Measurements from ENCODE around the gene PLCE1.

PLCE1 gene

DNA sequence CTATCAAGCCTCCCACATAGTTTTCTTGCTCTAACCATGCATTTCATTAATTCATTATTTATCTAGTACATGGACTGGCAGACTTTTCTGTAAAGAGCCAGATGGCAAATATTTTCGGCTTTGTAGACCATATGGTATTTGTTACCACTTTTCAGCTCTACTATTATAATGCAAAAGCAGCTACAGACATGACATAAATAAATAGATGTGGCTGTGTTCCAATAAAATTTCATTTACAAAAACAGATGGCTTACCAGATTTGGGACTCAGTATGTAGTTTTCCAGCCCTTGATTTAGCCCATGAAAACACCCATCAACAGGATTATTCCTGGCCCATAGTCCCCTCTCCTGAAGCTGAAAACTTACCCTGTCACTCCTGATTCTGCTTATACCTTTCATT lies 32.1 kb downstream of the PLCE1 start:
- no peak for DNase-seq

DNA sequence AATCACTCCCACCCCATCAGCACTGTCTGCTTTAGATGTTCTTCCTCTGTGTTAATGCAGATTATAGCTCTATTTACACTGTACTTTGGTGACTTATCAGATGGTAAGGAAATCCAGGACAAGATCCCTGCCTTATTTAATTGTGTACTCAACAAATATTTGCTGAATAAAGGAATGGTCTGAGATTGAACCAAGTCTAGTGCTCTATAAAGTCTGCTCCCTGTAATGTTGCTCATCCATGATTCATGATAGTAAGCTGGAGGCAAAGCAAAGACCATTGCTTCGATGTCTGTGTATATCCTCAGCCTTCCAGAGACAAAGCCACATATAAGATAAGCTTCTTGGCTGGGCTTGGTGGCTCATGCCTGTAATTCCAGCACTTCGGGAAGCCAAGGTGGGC lies 33.5 kb downstream of the PLCE1 start:
- DNase-seq, result no peak

DNA sequence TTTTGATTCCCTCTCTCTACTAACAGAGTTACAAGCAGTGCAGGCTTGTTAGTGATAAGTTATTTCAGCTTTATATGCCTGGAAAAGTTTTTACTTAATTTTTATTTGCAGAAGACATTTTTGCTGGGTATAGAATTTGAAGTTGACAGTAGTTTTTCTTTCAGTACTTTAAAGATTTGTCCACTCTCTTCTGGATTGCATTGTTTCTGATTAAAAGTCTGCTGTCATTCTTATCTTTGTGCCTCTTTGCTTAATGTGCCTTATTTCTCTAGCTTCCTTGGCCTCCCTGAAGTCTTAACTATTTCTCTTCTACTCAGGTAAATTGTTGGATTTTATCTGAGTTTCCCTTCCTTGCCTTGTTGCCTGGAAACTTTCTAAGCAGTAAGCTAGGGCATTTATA lies 36.2 kb downstream of the PLCE1 start:
- no peak for DNase-seq

DNA sequence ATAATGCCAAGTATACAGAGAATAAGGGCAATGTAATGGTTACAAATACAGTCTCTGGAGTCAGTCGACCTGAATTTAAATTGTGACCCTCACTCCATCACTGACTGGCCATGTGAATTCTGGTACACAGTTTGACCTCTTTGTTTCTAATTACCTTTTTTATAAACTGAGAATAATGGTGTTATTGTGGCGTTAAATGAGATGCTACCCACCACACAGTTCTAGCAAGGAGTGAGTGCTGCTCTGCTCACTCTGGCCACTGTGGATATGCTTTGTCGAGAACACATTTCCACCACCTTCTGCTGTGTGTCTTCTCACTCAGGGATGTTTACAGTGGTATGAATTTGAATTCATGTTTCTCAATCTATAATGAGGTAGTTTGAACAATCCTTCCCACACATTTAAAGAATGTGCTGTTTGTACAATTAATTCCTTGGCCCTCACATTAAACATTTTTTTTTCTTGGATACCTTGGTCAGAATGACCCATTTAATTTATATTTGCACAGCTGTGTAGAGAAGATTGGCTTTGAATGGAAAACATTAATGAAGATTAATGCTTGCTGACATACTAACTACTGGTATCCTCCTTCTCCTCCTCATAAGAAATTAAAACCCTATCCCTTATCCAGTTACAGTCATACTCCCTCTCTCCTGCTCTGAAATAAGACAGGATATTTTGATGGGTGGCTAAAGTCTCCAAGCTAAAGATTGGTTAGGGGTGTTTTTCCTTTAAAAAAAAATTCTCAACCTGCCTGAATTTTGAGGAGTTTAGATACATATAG lies 42.4 kb downstream of the PLCE1 start:
- no peak for DNase-seq

DNA sequence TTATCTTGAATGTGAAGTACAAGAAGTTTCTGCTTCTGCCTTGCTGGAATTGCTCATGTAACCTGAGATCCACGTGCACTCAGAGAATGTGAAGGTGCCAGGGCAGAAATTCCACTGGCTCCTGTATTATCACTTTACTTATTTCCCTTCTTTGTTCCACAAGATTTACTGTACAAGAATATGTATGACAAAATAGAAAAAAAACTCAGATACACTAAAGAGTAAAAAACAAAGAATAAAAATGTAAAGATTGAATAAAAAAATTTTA lies 43.0 kb downstream of the PLCE1 start:
- no peak for DNase-seq

DNA sequence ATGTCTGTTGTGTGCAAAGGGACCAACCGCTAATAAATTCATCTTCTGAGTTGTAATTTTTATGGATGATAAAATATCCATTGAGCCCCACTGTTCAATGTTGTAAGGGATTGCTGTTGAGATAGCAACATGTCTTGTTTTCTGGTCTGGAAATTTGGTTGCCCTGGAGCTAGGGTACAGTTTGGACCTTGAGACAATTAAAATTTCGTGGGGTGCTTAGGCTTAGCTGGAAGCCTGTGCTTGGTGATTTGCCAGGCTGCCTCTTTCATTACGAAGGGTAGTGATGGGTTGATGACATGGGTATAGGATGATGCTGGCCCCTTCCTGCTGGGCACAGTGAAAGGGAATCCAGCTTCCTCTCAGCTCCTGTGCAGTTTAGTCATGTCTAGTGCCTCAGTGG lies 43.6 kb downstream of the PLCE1 start:
- DNase-seq, result no peak

DNA sequence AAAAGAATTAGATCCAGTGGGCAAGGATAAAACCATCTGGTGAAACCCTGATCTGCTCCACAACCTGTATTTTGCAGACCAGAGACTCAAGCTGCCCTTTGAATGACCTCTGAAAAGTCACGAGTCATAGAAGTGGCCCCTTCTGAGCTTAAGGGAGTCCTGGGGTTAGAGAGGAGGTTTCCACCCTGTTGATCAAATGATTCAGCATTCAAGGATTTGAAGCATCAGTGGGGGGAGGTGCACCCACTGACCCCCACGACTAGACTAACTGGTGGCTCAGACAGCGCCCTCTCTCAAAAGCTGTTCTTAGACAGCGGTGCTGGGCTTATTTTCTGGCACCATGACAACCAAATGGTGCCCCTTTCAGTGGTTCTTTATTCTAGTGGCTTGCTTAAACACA lies 44.3 kb downstream of the PLCE1 start:
- DNase-seq, result no peak

DNA sequence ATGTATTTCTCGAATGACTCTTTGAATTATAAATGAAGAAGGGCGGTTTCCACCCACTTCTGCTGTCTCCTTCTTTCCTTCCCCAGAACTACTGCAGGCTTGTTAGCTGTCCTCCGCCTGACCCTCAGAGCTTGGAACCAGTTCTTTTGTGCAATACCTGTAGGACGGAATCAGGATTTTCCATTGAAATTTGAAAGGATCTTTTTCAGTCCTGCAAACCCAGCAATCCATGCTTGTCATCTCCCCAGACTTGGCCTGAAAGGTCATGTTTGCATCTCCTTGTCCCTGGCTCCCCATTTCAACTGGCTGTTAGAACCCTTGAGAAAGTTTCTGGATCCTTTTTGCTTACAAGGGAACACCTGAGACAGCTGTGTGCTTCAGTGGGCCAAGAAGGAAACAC lies 47.5 kb downstream of the PLCE1 start:
- no peak for DNase-seq

DNA sequence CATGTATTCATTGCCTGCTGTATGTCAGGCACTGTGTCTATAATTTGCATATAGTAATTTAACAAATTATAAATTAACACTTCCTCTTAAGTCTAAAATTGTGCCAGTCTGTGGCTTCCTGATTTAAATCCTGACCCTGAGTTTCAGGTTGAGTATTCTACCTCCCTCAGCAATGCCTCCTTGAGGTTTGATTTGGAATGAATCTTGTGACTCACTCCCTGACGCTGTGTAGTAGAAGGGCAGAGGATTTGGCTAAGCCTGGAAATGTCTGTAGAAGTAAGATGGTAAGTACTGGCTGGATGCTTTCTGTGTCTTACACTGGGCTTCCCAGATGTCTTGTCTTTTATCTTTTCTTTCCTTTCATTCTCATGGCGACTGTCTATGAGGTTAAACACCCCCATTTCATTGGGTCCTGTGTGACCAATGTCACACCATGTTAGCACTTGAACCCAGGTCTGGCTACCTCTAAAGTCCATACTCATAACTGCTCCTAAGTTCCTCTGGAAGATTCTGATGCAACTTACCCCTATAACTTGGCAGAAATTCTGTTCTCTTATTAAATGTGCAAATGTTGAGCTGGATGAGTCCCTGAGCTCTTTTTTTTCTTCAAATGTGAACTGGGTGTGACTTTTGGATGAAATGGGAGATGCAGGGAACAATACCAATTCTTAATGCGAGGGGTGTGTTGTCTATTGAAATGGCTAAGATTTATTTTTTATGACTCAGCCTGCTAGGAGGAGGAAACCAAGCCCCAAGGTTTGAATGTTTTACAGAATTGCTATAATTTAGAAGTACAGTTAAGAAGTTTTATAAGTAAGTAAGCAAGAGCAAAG lies 48.5 kb downstream of the PLCE1 start:
- DNase-seq, result no peak

DNA sequence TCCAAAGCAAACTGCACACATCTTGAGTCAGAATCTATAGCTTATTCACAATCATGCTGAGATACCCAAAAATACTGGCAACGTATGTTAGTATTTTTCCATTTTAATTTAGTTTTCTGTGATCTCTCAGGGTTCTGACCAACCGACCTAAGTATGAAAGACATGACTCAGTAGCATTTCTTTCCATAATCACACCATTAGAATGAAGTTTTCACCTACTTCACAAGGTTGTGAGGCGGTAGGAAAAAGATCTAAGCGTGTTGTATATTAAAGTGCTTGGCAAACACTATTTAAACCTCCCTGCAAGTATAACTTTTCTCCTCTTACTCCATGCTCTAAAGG lies 49.1 kb downstream of the PLCE1 start:
- DNase-seq, result no peak

Data from stimulated activated CD4-positive, alpha-beta T cell treated with anti-CD3 and anti-CD28 coated beads, Interleukin-1b, Interleukin-23, amount 100 ng/mL, for 48 hours (primary cell).